CD4-positive, alpha-beta T cell treated with Interferon alpha-2 for 1 hour (primary cell): ENCODE data around the gene ZBTB7B.
"Not testable (repeated sequence)": the region's sequence is repeated elsewhere in the genome, so short reads cannot be mapped to it uniquely, and the experiment has no call there.

ENCODE experiments used
- DNase-seq, 2 donors: peaks; one replicate each; pipeline ENCODE4 v3.0.0-alpha.2; 2020 to 2022

Gene ZBTB7B

DNA sequence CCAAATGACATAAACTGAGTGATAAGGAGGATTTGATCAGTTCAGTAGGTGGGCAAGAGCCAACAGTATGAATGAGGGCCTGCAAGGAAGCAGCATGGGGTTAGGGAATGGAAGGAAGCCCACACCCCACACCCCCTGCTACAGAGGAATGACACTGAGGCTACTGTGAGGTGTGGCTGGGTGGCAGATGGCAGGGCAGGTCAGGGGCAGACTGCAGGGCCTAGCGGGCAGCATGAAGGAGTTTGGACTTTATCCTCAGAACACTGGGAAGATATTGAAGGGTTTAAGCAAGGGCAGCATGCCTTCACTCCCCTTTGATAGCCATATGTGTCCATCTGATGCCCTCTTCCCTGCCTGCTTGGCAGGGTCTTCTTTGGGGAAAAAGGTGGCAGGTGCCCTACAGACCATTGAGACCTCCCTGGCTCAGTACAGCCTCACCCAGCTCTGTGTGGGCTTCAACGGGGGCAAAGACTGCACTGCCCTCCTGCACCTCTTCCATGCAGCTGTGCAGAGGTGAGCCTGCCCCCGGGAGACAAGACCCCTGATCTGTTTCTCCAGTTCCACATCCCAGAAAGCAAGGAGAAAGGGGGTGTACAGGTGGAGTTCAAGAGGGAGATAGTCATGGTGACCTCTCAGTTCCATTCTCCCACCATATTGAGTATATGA, 13.3 kb upstream of the ZBTB7B start:
- DNase-seq = no peak

DNA sequence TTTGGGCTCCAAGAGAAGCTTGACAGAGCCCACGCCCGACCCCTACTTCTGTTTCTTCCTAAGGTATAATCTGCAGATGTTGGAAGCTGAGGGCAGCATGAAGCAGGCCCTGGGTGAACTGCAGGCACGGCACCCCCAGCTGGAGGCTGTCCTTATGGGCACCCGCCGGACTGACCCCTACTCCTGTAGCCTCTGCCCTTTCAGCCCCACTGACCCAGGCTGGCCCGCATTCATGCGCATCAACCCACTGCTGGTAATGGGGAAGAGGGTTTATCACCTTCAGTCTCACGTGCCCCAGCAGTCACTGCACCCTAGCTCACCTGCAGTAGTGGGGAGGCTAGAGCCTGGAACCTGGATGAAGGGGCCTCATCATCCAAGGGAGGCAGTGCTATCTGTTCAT, 12.3 kb upstream of the ZBTB7B start:
- DNase-seq = no peak

DNA sequence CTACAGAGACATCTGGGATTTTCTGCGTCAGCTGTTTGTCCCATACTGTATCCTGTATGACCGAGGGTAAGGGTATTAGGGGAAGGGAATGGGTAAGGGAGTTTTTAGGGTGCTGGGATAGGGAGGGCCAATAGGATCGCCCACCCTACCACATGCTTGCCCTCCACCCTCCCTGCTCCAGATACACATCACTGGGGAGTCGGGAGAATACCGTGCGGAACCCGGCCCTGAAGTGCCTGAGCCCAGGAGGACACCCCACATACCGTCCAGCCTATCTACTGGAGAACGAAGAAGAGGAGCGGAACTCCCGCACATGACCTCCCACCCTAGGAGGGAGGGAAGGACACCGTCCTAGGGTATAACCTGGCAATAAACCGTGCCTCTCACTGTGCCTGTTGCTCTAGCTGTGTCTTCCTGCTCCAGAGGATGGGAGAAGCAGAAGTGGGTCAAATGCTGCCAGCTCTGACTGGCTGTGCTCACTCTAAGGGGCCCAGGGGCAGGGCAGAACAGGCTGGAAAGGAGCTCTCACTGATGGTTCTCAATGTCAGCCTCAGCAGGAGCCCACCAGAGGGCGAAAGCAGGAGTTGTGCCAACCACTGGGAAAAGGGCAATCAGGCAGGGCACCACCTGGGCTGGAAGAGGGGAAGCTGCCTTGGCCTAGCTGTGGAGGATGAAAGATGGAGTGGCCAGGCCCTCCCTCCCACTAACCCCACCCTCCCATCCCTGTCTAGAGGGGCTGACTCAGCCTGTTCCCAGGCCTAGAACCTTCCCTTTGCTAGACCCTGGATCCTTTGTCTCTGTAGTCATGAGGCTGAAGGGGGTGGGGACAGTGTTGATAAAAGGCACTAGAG, 9.7 kb upstream of the ZBTB7B start:
- no peak for DNase-seq

DNA sequence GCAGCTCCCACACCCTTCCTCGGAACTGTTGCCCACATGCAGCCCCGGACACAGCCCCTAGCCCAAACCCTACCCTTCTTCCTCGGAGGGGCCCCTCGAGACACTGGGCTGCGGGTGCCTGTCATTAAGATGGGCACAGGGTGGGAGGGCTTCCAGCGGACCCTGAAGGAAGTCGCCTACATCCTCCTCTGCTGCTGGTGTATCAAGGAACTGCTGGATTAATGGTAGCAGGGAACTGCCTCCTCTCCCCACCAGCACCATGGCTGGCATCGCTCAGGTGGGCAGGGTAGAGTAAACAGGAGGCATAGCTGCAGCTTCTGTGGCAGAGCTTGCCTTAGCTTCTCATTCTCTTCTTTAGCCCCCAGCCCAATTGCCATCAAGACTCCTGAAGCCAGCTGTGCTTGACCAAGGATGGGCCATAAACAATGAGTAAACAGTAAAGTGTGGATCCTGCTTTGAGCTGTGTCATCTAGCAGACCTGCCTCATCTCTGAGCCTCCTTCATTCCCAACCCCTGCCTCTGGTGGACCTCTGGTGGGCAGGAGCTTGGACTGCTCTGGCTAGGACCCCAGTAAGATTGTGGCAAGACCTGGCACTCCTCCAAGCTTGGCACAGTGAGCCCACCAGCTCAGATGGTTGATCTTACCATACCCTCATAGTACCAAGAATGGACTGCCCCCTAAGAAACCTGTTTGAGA, 8.9 kb upstream of the ZBTB7B start, which contains the start of gene LENEP:
Gene LENEP (plus strand): TSS at position 15 of the 697 bp plus-strand sequence. CDS start 22 bp downstream, at position 37.
- DNase-seq = no peak

DNA sequence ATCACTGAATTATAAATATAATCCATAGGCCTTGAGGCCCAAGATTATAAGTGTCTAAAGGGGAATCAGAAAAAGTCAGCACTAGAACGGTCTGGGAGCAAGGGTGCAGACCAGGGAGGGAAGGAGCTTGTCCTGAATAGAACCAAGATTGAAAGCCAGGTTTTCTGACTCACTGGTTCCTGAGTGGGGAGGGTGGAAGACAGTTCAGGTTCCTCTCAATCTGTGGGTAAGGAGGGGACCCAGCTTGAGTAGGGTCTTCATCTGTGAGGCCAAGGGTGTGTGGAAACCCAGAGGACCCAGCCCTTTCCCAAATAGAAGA, 8.4 kb upstream of the ZBTB7B start:
- no peak for DNase-seq

DNA sequence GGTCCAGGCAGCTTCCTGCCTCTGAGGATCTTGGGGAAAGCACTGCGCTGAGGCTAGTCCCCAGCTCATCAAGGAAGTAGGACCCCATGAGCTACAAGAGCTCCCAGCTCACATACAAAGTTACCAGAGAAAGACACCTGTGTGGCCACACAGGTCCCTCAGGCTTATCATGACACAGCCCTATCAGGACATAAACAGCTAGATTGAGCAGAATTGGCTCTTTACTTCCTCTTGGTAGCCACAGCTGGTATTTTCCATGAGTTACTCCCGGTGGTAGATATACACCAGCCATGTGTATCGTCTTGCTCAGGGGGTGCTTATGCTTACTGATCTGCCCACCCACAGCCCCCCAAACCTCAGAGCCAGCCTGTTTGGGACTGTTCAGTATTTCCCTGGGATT, 8.0 kb upstream of the ZBTB7B start:
- DNase-seq = no peak

DNA sequence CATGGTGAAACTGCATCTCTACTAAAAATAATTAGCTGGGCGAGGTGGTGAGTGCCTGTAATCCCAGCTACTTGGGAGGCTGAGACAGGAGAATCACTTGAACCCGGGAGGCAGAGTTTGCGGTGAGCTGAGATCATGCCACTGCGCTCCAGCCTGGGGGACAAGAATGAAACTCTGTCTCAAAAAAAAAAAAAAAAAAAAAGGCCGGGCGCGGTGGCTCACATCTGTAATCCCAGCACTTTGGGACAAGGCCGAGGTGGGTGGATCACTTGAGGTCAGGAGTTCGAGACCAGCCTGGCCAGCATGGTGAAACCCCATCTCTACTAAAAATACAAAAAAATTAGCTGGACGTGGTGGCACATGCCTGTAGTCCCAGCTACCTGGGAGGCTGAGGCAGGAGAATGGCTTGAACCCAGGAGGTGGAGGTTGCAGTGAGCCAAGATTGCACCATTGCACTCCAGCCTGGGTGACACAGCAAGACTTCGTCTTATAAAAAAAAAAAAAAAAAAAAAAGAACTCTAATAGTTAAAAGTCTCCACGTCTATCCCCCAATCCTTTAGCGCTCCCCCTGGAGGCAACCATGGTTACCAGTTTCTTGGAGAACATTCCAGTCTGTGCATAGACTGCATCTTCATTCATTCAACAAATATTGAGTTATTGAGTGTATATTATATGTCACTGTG, 7.2 kb upstream of the ZBTB7B start:
- not testable (repeated sequence) for DNase-seq

DNA sequence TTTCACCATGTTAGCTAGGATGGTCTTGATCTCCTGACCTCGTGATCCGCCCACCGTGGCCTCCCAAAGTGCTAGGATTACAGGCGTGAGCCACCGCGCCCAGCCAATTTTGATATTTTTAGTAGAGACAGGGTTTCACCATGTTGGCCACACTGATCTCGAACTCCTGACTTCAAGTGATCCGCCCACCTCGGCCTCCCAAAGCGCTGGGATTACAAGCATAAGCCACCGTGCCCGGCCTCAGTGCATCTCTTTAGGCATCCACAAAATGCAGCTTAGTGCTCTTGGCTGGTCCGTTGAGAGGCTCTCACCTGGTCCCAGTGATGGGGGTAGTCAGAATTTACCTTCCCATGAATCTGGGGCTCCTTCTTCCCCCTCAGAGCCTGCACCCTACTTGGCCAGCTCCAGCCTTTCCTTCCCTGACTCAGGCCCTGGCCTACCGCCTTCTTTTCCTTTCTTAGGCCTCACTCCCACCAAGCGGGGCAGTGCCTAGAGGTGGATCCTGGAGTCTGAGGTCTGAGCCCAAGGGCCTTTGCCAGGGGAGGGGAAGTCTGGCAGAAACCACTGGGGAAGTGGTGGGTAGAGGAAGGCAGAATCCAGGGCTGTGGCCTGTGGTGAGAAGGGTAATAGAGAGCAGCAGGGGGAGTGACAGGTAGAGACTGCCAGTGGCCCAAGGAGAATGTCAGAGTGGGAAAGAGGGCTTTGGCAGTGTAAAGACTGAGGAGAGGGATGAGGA, 5.5 kb upstream of the ZBTB7B start:
- DNase-seq = no peak

DNA sequence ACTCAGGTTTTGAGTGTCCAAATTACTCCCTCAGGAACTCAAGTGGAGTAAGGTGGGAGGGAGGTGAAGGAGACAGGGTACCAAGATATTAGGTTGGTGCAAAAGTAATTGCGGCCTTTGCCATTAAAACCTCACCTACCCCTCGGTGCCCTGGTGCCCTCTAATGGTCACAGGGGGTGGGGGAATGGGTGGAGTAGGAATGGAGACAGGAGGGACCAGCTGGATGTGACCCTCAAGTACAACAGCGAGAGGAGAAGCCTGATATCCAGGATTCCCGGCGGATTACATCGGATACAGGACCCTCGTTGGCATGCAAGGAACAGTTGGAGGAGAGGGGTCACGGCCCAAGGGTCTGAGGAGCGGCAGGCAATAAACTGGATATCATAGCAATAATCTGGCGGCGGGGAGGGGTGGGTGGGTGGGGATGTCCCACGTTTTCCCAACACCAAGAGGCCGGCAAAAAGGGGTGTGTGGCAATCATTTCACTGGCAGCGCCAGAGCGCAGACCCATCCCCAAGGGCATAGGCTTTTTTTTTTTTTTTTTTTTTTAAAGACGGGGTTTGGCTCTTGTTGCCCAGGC, 4.3 kb upstream of the ZBTB7B start:
- no peak for DNase-seq

DNA sequence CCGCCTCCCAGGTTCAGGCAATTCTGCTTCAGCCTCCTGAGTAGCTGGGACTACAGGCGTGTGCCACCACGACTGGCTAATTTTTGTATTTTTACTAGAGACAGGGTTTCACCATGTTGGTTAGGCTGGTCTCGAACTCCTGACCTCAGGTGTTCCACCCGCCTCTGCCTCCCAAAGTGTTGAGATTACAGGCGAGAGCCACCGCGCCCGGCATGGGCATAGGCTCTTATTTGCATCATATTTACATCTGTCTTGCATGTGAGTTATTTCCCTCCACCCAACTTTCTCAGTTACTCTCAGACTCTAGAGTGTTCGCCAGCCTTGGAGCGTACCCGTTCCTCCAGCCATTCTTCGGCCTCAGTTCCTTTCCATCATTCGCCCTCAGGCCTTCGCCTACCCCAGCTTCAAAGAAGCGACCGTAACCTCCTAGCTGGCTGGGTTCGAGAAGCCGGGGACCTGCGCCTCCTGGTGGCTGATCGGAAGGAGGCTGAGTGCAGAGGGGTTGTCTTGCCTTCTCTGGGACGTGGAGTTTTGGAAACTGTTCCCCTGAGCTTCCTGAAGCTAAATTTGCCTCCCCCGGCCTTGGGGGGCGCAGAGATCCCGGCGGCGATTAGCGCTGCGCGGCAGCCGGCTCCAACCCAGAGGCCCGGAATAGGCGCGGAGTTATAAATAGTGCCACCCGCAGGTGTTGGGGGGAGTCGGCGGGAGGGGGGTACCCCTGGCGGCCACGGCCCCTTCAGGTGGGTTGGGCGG, 3.6 kb upstream of the ZBTB7B start:
- peak; percentile 72 to 77 for DNase-seq

DNA sequence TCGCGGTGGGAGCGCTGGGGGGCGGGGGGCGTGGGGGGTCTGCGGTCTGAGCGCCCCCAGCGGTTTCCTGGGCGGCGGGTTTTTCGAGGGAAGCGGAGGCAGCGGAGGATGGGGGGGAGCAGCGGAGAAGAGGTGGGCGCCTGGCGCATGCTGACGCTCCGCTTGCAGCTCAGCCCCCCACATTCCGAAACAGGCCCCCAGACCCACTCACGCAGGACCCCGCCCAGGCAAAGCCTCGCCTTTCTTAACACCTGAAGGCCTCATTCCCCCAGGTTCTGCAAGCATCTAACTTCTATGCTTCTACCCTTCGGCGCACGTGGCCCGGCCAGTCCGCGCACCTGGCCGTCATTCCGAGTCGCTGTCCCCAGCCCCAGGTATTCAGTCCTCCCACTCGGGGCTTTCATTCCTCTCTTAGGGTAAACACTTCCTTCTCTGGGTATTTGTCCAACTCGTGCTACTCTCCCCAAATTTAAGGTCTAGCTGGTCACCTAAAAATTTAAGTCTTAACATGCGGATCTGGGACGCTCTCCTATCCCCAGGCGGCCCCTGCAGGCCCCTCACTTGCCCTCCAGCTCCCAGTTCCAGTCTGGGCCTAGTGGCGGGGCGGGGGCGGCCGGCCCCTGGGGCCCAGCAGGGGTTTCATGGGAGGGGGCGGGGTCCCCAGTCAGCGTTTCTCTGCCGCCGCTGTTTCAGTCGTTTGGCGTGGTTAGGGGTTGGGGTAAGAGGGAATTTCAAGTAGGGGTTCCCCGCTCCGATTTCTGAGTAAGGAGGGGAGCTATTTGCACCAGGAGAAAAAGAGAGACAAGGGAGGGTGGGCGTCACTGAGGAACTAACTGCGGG, 2.8 kb upstream of the ZBTB7B start:
- peak in 1 of 2 donors; percentile 57 for DNase-seq

DNA sequence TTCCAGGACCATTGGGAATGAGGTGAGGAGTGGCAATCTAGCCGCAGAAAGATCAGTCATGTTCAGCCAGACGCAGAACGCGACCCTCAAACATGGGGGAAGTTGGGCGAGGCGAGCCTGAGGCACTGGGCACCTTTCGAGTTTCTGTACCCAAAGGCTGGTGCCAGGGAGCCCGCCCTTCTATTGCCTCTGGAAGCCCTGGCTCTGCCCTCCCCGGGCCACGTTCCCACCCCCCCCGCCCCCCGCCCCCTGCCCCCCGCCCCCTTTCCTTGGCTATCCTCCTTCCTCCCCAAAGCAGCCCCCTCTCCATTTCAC, 2.2 kb upstream of the ZBTB7B start:
- no peak for DNase-seq

DNA sequence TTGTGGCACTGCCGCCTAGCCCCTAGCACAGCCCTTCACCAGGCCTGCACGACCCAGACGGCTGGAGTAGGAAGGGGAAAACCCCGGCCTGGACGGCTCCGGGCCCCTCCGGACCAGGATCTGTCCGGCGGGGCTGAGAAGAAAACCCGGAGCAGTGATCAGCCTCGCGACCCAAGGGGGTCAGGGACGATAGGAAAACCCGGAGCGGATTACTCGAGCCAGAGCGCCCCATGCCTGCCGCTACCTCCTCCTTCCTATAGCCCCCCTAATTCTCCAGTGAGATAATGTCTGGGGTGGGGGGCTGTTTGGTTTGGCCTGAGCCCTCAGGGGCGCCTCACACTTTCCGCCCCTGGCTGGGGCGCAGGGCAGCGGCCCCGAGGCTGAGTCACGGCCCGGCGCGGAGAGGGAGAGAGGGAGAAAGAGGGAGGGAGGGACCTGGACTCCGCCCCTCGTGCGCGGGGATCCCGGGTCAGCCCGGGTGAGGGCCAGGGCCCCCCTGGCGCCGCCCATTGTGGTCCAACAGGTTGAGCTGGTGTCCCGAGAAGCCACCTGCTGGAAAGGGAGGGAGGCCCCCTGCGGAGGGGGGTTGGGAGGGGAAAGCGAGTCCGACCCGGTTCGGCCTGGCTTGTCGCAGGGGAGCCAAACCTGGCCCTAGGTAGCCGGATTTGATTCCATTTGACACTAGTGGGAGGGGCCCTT, 1.7 kb upstream of the ZBTB7B start:
- peak; percentile 71 to 82 for DNase-seq

DNA sequence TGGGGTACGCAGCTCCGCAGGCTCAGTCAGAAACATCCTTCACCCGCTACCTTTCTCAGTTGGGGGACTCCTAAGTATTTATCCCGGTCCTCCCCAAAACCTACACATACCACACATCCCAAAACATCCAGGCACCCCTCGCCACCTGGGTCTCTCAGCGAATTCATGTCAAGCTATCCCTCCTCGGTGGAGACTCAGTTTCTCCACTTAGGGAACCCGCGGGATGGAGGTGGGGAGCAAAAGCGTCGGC, 1.3 kb upstream of the ZBTB7B start:
- DNase-seq = no peak

DNA sequence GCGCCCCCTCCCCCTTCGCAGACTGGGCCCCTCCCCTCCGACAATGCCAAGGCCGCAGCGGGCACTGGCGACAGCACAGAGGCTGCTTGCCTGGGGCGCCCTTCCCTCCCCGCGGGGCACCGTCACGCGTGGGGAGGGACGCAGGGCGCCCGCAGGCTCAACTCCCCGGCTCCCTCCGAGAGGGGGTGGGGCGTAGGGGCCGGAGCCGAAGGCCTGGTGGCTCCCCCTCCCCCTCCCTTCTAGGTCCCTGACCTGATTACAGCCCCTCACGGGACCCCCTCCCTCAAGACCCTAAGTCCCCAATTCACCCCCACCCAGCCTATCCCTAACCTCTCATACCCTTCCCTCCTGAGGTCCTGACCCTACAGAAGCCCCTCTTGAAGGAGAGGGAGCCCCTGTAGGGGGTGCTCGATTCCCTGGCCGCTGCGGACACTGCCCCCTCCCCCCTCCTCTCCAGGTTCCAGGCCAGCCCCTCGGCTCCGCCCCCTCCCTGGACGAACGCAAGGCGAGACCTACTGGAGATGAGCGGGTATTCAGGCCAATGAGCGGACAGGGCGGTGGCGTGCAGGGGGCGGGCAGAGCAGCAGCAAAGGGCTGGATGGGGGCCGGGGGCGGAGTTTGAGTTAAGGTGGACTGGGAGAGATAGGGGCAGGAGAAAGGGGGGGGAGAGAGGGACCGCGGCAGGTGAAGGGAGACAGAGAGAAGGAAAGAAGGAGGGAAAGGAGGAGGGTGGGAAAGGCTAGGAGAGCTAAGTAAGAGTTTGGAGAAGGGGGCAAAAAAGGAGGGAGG, 733 bp upstream of the ZBTB7B start:
- DNase-seq = peak; percentile 98

DNA sequence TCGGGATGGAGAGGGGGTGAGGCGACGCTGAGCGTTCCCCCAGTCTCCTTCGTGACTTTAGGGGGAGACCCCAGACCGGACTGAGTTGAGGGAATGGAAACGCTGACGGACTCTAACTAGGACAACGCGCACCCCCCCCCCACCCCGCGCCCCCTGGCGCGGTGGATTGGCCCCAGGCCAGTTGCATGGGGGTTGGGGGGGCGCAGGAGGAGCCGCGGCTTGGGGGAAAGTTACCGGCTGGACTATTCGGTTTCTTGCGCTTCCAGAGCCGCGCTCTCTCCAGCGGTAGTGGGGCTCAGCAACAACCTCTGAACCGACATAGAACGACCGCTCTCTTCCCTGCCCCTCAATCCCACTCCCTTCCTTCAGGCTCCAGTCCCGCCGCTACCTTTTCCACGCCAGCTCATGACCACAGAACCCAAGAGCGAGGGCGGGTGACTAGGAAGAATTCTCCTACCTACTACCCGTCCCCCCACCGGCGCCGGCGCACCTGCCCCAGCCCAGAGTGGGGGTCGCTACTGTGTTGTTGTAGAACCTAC, 694 bp downstream of the ZBTB7B start:
- no peak for DNase-seq

DNA sequence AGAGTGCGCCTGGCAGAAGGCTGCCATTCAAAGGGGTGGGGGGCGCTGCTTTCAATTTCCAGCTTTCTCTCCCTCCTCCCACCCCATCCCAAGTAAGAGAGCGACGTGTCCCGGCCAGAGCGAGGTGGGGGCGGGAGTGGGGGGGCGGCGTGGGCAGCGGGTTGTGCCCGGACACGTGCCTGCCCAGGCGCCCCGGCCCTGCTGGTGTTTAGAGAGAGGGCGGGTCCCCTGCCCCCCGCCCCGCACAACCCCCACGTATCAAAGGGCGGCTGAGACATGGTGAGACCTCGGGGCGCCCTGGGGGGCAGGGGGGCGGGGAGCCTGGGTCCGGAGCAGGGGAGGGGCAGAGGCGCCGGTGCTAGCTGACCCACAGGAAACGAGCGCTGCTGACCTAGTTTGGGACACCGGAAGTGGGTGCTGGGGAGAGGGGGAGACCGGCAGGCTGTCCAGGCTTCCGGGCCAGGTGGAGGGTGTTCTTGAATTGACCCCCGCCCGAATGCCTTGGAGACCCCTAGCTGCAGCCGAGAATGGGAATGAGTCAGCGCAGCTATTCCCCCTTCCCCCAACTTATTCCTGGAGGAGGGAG, 1.3 kb downstream of the ZBTB7B start:
- DNase-seq = no peak

DNA sequence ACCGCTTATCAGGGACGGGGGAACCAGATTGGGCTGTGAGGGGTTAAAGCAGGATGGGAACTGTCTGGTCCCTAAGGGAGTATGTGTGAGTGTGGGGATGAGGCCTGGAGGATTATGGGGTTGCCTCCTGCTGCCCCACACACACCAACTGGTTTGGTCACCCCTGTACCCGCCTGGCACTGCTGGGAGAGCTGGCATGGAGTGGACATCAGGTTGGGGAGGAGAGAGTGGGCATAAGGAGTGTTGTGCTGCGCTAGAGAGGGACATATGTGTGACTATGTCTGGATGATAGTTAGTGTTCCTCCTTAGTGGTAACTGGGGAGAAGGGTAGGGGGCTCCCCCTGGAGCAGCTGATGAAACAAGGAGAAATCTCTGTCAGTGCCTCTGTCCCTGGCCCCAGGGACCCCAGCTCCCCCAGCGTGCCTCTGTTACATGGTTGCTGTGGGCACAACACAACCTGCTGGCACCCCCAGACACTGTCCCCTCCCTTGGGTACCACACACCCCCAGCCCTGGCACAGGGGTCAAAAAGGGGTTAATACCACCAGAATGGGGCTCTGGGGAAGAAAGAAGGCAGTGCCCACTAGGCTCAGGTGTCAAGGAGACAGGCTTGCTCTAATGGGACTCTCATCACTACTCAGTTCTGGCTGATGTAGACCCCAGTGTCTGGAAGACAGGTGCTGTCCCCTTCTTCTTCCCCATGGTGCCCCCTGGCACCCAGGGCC, 1.9 kb downstream of the ZBTB7B start:
- no peak for DNase-seq
